Daoy (cell line): ENCODE data around the gene C2orf80. TPM values are rescaled to one million over a fixed set of nuclear protein-coding genes. Genes with fewer than 3 reads are reported as not detected.
"Not testable (repeated sequence)": the region's sequence is repeated elsewhere in the genome, so short reads cannot be mapped to it uniquely, and the experiment has no call there.

Source experiments
- DNase-seq: peaks from one replicate; pipeline ENCODE4 v3.0.0-alpha.2; 2015; ENCODE audit warnings: low read depth
- total RNA-seq: library from RNA; depleted of rRNA; stranded (reverse); fragments of >200 nt; shearing (Covaris generic); gene quantifications from 2 replicates; pipeline ENCODE4 v1.2.3, GENCODE V29; 2014; rRNA removed

C2orf80 gene
- total RNA-seq, 1 experiment from 2014 or later: not detected

DNA sequence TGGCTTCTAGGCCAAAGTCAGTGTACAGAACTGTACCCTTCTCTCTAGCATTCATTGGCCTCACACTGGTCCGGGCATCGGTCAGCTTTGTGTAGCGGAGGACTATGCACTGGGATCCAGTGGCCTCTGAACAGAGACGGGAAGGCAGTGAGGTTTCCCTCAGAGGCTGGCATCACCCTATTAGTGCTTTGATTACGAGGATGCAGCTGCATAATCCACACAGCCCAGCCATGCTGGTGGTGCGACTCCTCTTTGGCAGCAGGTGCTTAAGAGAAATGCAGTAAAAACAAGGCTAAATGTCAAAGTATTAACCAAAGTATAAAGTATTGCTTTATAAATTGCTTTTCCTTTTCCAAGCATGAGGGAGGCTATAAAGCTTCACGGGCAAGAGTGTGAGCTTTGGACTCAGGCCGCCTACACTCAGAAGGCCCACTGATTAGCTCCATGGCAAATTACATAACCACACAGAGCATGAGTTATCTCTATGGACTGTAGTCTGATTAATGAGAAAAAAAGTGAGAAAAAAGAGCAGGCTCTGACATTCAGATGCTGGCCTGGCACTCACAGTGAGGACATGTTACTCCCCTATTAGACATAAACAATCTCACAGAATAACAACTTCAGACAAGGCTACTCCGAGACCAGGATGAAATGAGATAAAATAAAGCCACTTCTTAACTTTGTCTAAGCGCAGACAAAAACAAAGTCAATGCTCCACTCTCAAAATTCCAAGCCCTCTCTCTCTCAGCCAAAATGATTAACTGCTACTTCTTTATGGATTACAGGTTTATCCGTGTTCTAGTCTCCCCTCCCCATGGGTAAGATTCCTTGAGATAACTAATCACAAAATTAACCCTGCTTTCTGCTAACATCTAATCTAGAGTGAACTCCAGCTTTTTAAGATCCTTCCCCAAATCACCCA lies 53.8 kb downstream of the C2orf80 start:
- DNase-seq: no peak

- no peak for DNase-seq
Measured at GRCh38 chr2:208134928-208135586, 54.8 kb downstream of the C2orf80 start.

DNA sequence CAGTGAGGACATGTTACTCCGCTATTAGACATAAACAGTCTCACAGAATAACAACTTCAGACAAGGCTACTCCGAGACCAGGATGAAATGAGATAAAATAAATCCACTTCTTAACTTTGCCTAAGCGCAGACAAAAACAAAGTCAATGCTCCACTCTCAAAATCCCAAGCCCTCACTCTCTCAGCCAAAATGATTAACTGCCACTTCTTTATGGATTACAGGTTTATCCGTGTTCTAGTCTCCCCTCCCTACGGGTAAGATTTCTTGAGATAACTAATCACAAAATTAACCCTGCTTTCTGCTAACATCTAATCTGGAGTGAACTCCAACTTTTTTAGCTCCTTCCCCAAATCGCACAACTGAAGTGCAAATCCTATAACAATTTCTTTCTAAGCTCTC lies 59.1 kb downstream of the C2orf80 start:
- DNase-seq: no peak

DNA sequence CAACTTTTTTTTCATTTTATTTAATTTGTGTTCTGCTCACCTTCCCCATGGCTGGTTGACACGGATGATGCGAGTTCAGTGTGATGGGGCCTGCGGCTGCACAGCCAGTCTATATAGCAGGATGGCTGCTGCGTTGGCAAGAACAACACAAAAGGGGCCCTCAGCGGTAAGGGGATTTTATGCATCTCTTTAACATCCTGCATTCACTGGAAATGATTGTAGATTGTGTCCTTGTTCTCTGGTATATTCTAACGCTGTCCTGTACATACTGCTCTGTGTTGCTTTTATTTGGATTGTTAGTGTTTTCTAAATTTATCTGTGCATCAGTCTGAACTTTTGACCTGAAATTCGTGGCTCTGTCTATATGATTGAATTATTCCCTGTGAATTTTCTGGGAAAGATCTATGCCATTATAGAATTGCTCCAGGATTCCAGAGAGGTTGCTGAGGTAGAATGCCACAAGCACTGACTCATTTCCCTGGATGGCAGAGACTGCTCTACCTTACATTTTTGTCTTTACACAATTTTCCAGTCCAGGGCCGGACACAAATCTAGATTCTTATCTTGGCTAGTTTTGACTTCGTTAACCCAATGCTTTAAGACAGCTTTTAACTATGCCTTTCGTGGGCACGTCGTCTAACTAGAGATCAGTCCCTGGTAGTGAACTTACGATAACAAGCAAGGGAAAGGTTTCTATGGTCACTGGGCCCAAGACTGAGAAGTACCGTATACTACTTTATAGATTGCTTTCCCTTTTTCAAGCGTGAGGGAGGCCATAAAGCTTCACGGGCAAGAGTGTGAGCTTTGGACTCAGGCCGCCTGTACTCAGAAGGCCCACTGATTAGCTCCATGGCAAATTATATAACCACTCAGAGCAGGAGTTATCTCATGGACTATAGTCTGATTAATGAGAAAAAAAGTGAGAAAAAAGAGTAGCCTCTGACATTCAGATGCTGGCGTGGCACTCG lies 59.8 kb downstream of the C2orf80 start, which contains the start of gene CRYGC:
Gene CRYGC, minus strand, starts transcription at position 85 of the 968 bp plus-strand sequence. Its CDS starts 36 bp downstream, at position 49.
- DNase-seq: peak; percentile 17

DNA sequence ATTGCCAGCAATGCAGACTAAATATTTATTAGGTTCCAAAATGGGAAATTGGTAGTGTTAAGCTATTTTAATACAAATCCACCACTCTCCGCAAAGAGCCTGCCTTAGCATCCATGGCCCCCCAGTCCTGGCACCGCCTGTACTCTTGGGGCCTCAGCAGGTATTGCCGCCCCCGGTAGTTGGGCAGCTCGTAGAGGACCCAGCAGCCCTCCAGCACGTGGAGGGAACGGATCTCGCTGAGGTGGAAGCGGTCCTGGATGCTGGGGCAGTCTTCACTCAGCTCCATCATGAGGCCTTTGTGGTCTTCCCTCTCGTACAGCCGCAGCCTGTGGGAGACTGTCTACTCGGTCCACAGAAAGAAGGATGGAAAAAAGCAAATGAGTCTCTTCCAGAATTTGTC lies 61.7 kb downstream of the C2orf80 start:
- no peak for DNase-seq

GRCh38 chr2:208127090-208127489 lies 62.7 kb downstream of the C2orf80 start:
- DNase-seq: no peak

- DNase-seq: no peak
Measured at GRCh38 chr2:208125251-208125650, 64.6 kb downstream of the C2orf80 start.

- DNase-seq: not testable (repeated sequence)
Measured at GRCh38 chr2:208124013-208124715, 65.7 kb downstream of the C2orf80 start, which contains the start of gene CRYGD. Gene CRYGD, minus strand, starts transcription at chr2:208124524. Its CDS starts 51 bp downstream, at chr2:208124473.

DNA sequence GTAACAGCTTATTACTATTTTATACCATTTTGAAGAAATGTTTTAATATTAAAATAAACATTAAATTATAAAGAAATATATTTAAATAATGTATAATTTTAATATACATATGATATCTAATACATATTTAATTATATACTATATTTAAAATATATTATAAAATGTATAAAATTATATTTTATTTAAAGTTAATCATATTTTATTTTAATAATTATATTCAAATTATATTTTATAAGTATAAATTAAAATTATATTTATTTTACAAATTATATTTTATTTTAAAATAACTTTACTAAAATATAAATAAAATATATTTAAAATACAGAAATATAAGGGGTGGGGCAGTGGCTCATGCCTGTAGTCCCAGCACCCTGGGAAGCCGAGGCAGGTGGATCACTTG lies 67.6 kb downstream of the C2orf80 start:
- DNase-seq: no peak

DNA sequence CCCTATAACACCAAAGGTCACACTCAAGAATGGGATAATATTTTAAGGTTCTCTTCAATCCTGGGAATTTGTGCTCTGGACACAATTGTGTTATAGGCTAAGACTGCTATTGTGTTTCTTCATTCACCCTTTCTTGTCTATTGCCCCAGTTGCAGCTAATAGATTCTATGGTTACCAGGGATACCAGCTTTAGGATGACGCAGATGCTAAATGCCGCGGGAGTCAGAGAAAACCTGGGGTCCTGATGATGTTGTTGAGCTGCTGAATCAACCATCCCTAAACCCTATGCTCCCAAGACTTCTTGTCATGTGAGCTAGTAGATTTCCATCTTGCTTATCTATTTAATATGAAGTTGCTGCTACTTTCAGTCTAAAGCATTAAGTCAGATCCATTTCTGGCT lies 70.9 kb downstream of the C2orf80 start:
- DNase-seq: no peak

DNA sequence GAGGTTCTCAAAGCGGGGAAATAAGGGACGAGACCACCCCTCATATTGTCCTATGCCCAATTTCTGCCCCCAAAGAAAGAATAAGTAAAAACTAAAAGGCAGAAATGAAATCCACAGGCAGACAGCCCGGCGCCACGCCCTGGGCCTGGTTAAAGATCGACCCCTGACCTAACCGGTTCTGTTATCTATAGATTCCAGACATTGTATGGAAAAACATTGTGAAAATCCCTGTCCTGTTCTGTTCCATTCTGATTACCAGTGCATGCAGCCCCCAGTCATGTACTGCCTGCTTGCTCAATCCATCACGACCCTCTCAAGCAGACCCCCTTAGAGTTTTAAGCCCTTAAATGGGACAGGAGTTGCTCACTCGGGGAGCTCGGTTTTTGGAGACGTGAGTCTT lies 72.4 kb downstream of the C2orf80 start:
- not testable (repeated sequence) for DNase-seq

Other genes with a start within 250 kb of the C2orf80 start
- 6.2 and 6.4 TPM in 2 replicates for gene PLEKHM3, start 164.5 kb downstream of the C2orf80 start, total RNA-seq
- gene CRYGD, start 65.5 kb downstream of the C2orf80 start, total RNA-seq: not detected in 2 replicates
- not detected in 2 replicates for gene CRYGC, start 60.2 kb downstream of the C2orf80 start, total RNA-seq
- gene CRYGB, start 43.9 kb downstream of the C2orf80 start, total RNA-seq: not detected in 2 replicates
- gene CRYGA, start 26.4 kb downstream of the C2orf80 start, total RNA-seq: not detected in 2 replicates
- 48.1 and 51.1 TPM in 2 replicates for gene IDH1, start 65.0 kb upstream of the C2orf80 start, total RNA-seq
- 11.4 and 12.5 TPM in 2 replicates for gene PIKFYVE, start 76.2 kb upstream of the C2orf80 start, total RNA-seq
- not detected in 2 replicates for gene PTH2R, start 216.8 kb upstream of the C2orf80 start, total RNA-seq